ENCODE measurements around the gene AOC3.

The AOC3 gene

GRCh38 chr17:42841975-42842685 is 8.9 kb upstream of the AOC3 start:
- TF ChIP-seq PAX5 (IDR thresholded peaks at IDR 0.05; ENCODE audit: insufficient read depth, low read length, severe bottlenecking) (no peak), POLR2AphosphoS5 (IDR thresholded peaks at IDR 0.05; ENCODE audit: low read depth, low read length) (no peak), POU2F2 (IDR thresholded peaks at IDR 0.05; ENCODE audit: low read depth, low read length) (no peak), POLR2A (IDR thresholded peaks at IDR 0.05; ENCODE audit: low read depth, low read length) (no peak), TAF1 (IDR thresholded peaks at IDR 0.05; ENCODE audit: low read depth, low read length) (no peak), SPI1 (IDR thresholded peaks at IDR 0.05; ENCODE audit: low read depth, low read length) (no peak)
- DNase-seq (ENCODE audit: insufficient read length, low spot score) (no peak), FAIRE-seq (peak; percentile 23)

GRCh38 chr17:42843358-42843934 is 7.6 kb upstream of the AOC3 start:
- FAIRE-seq (peak; percentile 69), DNase-seq (ENCODE audit: insufficient read length, low spot score) (no peak)
- TF ChIP-seq SPI1 (IDR thresholded peaks at IDR 0.05; ENCODE audit: low read depth, low read length) (0 out of 2 replicates have a peak, but pooled peaks have one; percentile 16), TAF1 (IDR thresholded peaks at IDR 0.05; ENCODE audit: low read depth, low read length) (no peak), PAX5 (IDR thresholded peaks at IDR 0.05; ENCODE audit: insufficient read depth, low read length, severe bottlenecking) (no peak)

GRCh38 chr17:42844271-42844670 is 6.7 kb upstream of the AOC3 start, which contains the start of gene AOC2:
Gene AOC2, plus strand, starts transcription at chr17:42844580. Its CDS starts 47 bp downstream, at chr17:42844627.
- no peak for TF ChIP-seq TAF1 (IDR thresholded peaks at IDR 0.05; ENCODE audit: low read depth, low read length)
- TF ChIP-seq POLR2A (IDR thresholded peaks at IDR 0.05; ENCODE audit: low read depth, low read length): no peak
- TF ChIP-seq PAX5 (IDR thresholded peaks at IDR 0.05; ENCODE audit: insufficient read depth, low read length, severe bottlenecking): no peak
- TF ChIP-seq POLR2AphosphoS5 (IDR thresholded peaks at IDR 0.05; ENCODE audit: low read depth, low read length): no peak
- TF ChIP-seq SPI1 (IDR thresholded peaks at IDR 0.05; ENCODE audit: low read depth, low read length): no peak
- TF ChIP-seq POU2F2 (IDR thresholded peaks at IDR 0.05; ENCODE audit: low read depth, low read length): no peak
- DNase-seq (ENCODE audit: insufficient read length, low spot score): no peak
- FAIRE-seq: no peak

- TF ChIP-seq SPI1 (IDR thresholded peaks at IDR 0.05; ENCODE audit: low read depth, low read length) (no peak), POLR2A (IDR thresholded peaks at IDR 0.05; ENCODE audit: low read depth, low read length) (no peak), POU2F2 (IDR thresholded peaks at IDR 0.05; ENCODE audit: low read depth, low read length) (no peak), POLR2AphosphoS5 (IDR thresholded peaks at IDR 0.05; ENCODE audit: low read depth, low read length) (no peak; the same call in 1 of the 2 replicates), PAX5 (IDR thresholded peaks at IDR 0.05; ENCODE audit: insufficient read depth, low read length, severe bottlenecking) (no peak)
- FAIRE-seq: no peak
- DNase-seq (ENCODE audit: insufficient read length, low spot score): no peak
Measured at GRCh38 chr17:42844761-42845555, 6.0 kb upstream of the AOC3 start.

GRCh38 chr17:42845556-42845917 is 5.5 kb upstream of the AOC3 start:
- FAIRE-seq (no peak), DNase-seq (ENCODE audit: insufficient read length, low spot score) (no peak)
- TF ChIP-seq POLR2AphosphoS5 (IDR thresholded peaks at IDR 0.05; ENCODE audit: low read depth, low read length): no peak
- no peak for TF ChIP-seq SPI1 (IDR thresholded peaks at IDR 0.05; ENCODE audit: low read depth, low read length)
- TF ChIP-seq TAF1 (IDR thresholded peaks at IDR 0.05; ENCODE audit: low read depth, low read length): no peak
- no peak for TF ChIP-seq POLR2A (IDR thresholded peaks at IDR 0.05; ENCODE audit: low read depth, low read length)
- no peak for TF ChIP-seq PAX5 (IDR thresholded peaks at IDR 0.05; ENCODE audit: insufficient read depth, low read length, severe bottlenecking)
- no peak for TF ChIP-seq POU2F2 (IDR thresholded peaks at IDR 0.05; ENCODE audit: low read depth, low read length)

- DNase-seq (ENCODE audit: insufficient read length, low spot score) (no peak), FAIRE-seq (peak; percentile 40)
- TF ChIP-seq POU2F2 (IDR thresholded peaks at IDR 0.05; ENCODE audit: low read depth, low read length): no peak
- no peak for TF ChIP-seq PAX5 (IDR thresholded peaks at IDR 0.05; ENCODE audit: insufficient read depth, low read length, severe bottlenecking)
- peak; percentile 56; the same call in 1 of the 2 replicates for TF ChIP-seq POLR2AphosphoS5 (IDR thresholded peaks at IDR 0.05; ENCODE audit: low read depth, low read length)
Measured at GRCh38 chr17:42845918-42846593, 4.9 kb upstream of the AOC3 start.

- TF ChIP-seq POLR2AphosphoS5 (IDR thresholded peaks at IDR 0.05; ENCODE audit: low read depth, low read length): peak; percentile 54
- no peak for TF ChIP-seq PAX5 (IDR thresholded peaks at IDR 0.05; ENCODE audit: insufficient read depth, low read length, severe bottlenecking)
- TF ChIP-seq POU2F2 (IDR thresholded peaks at IDR 0.05; ENCODE audit: low read depth, low read length): no peak
- peak; percentile 32; the same call in 1 of the 2 replicates for TF ChIP-seq POLR2A (IDR thresholded peaks at IDR 0.05; ENCODE audit: low read depth, low read length)
- DNase-seq (ENCODE audit: insufficient read length, low spot score) (no peak), FAIRE-seq (no peak)
Measured at GRCh38 chr17:42846594-42847280, 4.3 kb upstream of the AOC3 start.

GRCh38 chr17:42848093-42848492 is 2.9 kb upstream of the AOC3 start:
- no peak for TF ChIP-seq TAF1 (IDR thresholded peaks at IDR 0.05; ENCODE audit: low read depth, low read length)
- TF ChIP-seq POU2F2 (IDR thresholded peaks at IDR 0.05; ENCODE audit: low read depth, low read length): no peak
- TF ChIP-seq POLR2A (IDR thresholded peaks at IDR 0.05; ENCODE audit: low read depth, low read length): no peak
- no peak for TF ChIP-seq PAX5 (IDR thresholded peaks at IDR 0.05; ENCODE audit: insufficient read depth, low read length, severe bottlenecking)
- FAIRE-seq (no peak), DNase-seq (ENCODE audit: insufficient read length, low spot score) (no peak)

- DNase-seq (ENCODE audit: insufficient read length, low spot score) (no peak), FAIRE-seq (no peak)
- no peak for TF ChIP-seq POLR2AphosphoS5 (IDR thresholded peaks at IDR 0.05; ENCODE audit: low read depth, low read length)
- TF ChIP-seq POLR2A (IDR thresholded peaks at IDR 0.05; ENCODE audit: low read depth, low read length): no peak
- no peak for TF ChIP-seq SPI1 (IDR thresholded peaks at IDR 0.05; ENCODE audit: low read depth, low read length)
- no peak for TF ChIP-seq POU2F2 (IDR thresholded peaks at IDR 0.05; ENCODE audit: low read depth, low read length)
- TF ChIP-seq PAX5 (IDR thresholded peaks at IDR 0.05; ENCODE audit: insufficient read depth, low read length, severe bottlenecking): no peak
- TF ChIP-seq TAF1 (IDR thresholded peaks at IDR 0.05; ENCODE audit: low read depth, low read length): no peak
Measured at GRCh38 chr17:42849031-42849430, 2.0 kb upstream of the AOC3 start.
